GM18526 (cell line): Measurements from ENCODE around the gene NDUFAF8.

Experiments used
- POLR2A ChIP-seq: IDR thresholded peaks from 3 replicates; pipeline ENCODE4 v1.6.1; 2011; ENCODE audit not compliant: insufficient read length; ENCODE audit errors: extremely low read depth

NDUFAF8 gene

DNA sequence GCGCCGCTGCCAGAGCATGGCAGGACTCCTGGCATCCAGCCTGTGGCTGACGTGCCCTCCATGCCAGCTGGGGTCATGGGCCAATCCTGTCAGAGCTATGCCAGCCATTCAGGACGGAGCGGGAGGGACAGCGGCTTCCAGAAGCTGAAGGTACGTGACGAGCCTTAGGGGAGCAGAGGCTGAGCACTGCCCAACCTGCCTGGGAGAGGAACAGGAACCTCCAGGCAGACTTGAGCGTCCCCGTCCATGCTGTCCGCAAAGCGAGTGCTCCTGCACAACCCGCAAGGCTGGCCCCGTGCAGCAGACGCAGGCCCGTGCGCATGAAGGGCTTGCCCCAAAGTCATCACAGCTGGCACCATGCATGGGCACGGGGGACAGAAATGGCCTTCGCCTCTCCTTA lies 21.5 kb downstream of the NDUFAF8 start:
- TF ChIP-seq POLR2A, result no peak

GRCh38 chr17:81261096-81261495 lies 22.0 kb downstream of the NDUFAF8 start:
- no peak for TF ChIP-seq POLR2A

DNA sequence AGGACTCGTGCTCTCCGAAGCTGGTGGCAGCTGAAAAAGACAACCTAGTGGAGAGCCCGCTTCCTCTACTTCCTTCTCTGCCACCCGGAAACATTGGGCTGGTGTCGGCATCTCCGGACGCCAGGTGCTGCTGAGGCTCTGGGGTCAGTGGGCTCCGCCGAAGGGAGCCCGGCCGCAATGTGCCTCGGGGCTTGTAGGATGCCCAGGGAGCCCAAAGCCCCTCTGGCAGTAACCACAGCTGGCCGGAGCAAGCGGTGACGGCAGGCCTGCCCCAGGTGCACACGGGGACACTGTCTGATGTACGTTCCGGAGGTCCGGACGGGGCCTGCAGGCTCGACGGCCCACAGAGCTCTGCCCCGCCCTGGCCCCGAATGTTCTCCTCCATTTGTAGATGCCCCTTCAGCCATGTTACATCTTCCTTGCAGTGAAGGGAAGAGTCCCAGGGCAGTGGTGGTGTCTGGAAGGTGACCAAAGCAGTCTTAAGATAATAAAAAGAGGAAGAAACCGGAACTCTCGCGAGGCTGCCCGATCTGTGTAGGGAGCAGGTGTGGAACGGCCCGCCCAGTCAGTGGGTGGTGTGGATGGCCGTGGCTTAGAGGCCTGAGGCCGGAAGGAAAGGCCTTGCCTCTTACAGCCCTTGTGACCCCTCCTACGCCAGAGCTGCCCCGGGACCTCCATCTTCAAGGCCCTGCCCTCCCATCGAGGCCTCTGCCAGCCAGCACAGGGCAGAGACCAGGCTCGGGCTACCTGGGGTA lies 22.6 kb downstream of the NDUFAF8 start:
- no peak for TF ChIP-seq POLR2A

DNA sequence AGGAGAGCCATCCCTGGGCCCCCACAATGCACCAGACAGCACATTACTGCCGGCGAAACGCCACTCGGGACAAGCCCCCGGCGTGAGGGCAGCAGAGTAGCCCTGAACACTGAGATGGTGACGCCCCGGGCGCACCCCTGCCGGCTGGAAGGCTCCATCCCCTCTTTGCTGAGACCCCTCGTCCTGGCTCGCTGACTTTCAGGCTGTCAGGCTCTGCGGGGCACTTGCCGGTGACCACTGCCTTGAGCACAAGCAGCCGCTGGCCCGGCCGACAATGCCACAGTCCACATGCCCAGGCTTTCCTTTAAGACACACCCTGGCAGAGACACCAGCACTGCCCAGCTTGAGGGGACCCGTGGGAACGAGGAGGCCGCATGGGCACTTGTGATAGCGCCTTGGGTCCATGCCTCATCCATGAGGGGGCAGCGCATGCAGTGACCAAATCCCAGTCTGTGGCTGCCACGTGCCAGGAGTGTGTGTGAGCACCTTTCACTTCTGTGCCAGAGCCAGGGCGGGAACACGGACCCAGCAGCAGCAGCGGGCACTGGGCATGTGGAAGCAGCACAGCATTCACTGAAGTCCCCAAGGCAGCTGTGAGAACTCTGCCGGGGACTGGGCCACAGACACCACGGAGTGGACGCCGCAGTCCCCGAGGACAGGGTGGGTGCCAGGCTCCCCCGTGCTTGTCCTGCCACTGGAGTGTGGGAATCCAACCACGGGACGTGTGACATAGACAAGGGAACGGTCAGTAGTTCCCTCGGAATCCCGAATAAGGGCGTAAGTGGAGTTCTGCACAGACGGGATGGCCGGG lies 24.5 kb downstream of the NDUFAF8 start:
- TF ChIP-seq POLR2A, result no peak

GRCh38 chr17:81264640-81265039 lies 25.5 kb downstream of the NDUFAF8 start:
- TF ChIP-seq POLR2A, result no peak

DNA sequence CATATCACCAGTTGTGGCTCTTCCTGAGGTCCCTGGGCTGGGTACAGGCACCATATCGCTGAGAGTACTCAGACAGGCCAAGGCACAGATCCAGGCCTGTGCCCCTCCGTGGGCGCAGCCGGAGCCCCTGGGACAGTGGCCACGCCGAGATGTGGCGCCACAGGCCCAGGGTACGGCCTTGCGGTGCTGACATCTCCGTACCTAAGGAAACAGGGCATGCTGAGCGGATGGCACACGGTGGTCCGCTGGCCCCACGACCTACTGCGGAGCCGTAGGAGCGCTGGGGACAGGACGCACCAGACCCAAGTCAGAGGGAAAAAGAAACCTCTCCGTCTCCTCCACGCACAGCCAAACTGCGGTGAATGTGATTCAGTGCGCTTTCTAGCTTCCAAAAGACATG lies 26.5 kb downstream of the NDUFAF8 start:
- no peak for TF ChIP-seq POLR2A

DNA sequence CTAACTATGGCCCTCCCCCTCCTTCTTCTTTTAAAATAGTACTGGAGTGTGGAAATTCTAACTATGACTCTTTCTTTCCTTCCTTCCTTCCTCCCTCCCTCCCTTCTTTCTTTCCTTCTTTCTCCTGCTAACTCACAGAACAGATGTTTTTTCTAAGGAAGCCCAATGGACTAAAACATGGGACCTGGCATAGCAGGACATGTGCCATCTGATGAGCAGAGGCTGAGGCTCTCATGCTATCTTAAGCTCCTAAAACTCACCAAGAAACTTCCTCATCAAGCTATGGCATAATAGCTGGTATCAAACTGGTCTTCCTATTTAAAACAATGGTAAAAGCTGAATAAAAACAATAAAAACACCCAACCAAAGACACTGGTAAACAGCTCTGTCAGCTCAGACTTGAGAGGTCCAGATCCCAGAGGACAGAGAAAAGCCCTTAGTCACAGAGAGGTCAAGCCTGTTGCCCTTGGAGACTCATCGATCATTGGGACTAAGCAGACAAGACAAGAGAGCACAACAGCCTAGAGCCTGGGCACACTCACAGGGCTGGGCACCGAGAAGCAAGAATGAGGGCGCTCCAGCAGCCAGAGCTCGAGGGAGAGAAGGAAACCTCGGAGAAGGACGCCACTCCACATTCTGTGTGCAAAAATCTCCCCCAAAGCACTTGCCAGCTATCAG lies 28.4 kb downstream of the NDUFAF8 start:
- no peak for TF ChIP-seq POLR2A

- TF ChIP-seq POLR2A, result no peak
Observed at GRCh38 chr17:81270279-81270678, 31.2 kb downstream of the NDUFAF8 start.

DNA sequence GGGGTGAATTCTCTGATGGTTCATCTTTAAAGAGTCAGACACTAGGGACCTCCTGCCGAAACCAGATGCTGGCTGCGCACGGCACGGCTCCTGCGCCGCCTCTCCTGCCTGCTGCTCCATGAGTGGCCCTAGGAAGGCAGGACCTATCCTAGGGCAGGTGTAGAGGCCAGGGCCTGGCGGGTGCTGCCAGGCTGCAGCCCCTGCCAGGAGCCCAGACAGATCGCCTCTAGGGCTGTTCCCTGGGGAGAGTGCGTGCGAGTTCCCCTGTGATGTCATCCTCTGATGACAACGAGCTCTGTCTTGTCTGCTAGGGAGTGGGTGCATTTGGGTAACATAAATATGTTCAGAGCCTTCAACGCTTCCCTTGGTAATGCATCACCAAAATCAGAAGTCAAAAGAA lies 32.1 kb downstream of the NDUFAF8 start:
- TF ChIP-seq POLR2A, result no peak

GRCh38 chr17:81272616-81273015 lies 33.5 kb downstream of the NDUFAF8 start:
- no peak for TF ChIP-seq POLR2A

GRCh38 chr17:81273698-81274470 lies 34.8 kb downstream of the NDUFAF8 start:
- TF ChIP-seq POLR2A, result no peak

DNA sequence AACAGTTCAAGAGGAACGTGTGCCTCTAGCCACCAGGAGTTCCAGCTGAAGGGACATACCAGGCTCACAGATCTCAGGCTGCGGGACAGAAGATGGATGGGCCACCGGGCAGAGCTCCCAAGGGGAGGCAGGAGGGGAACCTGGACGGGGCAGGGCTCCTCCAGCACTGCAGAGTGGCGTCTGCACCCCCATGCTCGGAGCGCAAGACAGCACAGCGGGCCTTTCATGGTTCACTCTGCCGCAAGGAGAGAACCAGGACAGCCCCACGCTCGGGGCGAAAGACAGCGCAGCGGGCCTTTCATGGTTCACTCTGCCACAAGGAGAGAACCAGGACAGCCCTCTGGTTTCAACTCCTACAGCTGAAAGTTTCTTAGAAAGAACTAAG lies 35.3 kb downstream of the NDUFAF8 start:
- no peak for TF ChIP-seq POLR2A

GRCh38 chr17:81276781-81277180 lies 37.7 kb downstream of the NDUFAF8 start:
- no peak for TF ChIP-seq POLR2A

- no peak for TF ChIP-seq POLR2A
Observed at GRCh38 chr17:81277421-81277820, 38.3 kb downstream of the NDUFAF8 start.

DNA sequence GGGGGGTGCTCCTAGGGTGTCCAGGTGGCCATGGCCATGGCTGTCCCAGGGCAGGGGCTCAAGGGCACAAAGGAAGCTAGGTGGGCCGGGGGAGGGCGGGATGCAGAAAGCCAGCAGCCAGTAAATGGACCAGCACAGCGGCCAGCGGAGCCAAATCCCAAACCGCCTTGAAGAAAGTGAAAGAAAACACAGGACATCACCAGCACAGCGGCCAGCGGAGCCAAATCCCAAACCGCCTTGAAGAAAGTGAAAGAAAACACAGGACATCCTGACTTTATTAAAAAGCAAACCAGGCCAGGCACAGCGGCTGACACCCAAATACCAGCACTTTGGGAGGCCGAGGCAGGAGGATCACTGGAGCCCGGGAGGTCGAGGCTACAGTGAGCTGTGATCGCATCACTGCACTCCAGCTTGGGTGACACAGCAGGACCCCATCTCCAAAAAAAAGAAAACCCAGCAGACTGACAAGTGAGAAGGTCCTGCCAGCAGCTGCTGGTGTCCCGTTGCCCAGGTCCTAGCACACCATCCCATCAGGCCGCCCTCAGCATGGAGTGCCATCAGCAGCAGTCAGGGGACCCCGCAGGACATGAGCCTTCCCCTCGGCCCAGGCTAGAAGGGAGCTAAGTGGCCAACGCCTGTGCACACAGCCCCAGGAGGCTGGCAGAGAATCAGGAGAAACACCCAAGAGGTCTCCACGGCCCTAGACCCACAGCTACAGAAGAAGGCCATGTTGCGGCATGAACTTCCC lies 39.0 kb downstream of the NDUFAF8 start:
- no peak for TF ChIP-seq POLR2A

DNA sequence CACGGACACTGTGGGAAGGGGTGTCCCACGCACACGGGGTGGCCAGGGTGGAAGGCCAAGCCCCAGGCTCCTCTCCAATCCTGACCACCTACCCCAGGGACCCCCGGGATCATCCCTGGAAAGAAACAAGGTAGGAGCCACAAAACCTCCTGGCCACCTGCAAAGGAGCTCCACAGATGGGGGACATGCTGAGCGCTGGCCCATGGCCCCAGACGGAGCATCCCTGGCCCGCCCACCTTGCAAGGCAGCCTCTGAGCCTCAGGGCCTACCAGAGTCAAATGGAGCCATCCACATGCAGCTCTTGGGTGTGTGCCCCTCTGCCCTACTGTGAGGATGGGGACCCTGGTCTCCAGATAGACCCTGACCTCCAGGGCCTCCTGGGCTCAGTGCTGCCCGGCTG lies 39.7 kb downstream of the NDUFAF8 start:
- TF ChIP-seq POLR2A, result no peak
